ENCODE results near the gene AOC1. TPM values are rescaled to one million over a fixed set of nuclear protein-coding genes. Genes with fewer than 3 reads are reported as not detected.

Gene AOC1
- polyA plus RNA-seq, 2 of the 4 experiments (the other 2 are of a cell fraction): not detected

DNA sequence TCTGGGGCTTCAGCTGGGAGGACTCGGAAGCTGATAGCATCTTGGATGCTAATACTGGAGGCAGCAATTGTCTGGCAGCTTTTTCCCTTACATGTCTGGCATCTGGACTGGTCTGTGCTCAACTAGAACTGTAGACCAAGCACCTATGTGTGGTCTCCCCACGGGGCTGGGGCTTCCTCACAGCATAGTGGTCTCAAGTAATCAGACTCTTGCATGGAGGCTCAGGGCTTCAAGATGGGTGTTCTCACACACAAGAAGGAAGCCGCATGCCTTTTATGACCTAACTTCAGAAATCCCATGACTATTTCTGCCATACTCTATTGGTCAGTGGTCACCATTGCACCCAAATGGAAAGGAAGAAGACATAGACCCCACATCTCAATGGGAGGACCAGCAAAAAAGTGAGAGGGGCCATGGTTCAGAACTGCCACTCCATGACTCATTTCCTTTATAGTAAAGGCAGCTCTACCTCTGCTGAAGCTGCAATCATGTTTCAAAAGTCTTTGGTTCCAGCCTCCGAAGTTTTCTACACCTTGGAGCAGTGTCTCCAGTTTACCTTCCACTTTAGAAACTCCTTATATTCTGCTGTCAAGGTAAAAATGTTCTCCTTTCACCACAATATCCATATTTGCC, 14.7 kb downstream of the AOC1 start:
- ChIA-PET POLR2A (no interaction called here), CTCF (interaction anchor here (0.7 to 1.2 kb wide), 3 partner anchors 8 to 14 kb away, joined by 3 to 4 read pairs (median 3); no protein-coding TSS in a partner anchor)
- WGBS (ENCODE audit: missing lambda C conversion rate): 35% methylated on average over 4 of the region's 4 CpGs
- H3K4me2 ChIP-seq: no peak overlapping the region
- no peak for TF ChIP-seq JUN (IDR thresholded peaks at IDR 0.05)
- TF ChIP-seq FOSL2 (IDR thresholded peaks at IDR 0.05): no peak
- no peak for TF ChIP-seq FOSL2 (CRISPR knock-in tag; IDR thresholded peaks at IDR 0.05)
- TF ChIP-seq, protein P1, sequence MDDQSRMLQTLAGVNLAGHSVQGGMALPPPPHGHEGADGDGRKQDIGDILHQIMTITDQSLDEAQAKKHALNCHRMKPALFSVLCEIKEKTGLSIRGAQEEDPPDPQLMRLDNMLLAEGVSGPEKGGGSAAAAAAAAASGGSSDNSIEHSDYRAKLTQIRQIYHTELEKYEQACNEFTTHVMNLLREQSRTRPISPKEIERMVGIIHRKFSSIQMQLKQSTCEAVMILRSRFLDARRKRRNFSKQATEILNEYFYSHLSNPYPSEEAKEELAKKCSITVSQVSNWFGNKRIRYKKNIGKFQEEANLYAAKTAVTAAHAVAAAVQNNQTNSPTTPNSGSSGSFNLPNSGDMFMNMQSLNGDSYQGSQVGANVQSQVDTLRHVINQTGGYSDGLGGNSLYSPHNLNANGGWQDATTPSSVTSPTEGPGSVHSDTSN (IDR thresholded peaks at IDR 0.05): no peak
- TF ChIP-seq PHF8 (IDR thresholded peaks at IDR 0.05; ENCODE audit: borderline replicate concordance, low read depth): no peak
- no peak for TF ChIP-seq JUNB (IDR thresholded peaks at IDR 0.05)
- no peak for TF ChIP-seq KDM5A (IDR thresholded peaks at IDR 0.05)
- TF ChIP-seq, protein P2, sequence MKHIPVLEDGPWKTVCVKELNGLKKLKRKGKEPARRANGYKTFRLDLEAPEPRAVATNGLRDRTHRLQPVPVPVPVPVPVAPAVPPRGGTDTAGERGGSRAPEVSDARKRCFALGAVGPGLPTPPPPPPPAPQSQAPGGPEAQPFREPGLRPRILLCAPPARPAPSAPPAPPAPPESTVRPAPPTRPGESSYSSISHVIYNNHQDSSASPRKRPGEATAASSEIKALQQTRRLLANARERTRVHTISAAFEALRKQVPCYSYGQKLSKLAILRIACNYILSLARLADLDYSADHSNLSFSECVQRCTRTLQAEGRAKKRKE (CRISPR knock-in tag; IDR thresholded peaks at IDR 0.05; ENCODE audit: low read depth): no peak
- TF ChIP-seq FOXS1 (CRISPR knock-in tag; IDR thresholded peaks at IDR 0.05): no peak
- TF ChIP-seq HOXA7 (CRISPR knock-in tag; IDR thresholded peaks at IDR 0.05): no peak
- no peak for TF ChIP-seq ZC3H11A (IDR thresholded peaks at IDR 0.05)
- TF ChIP-seq POLR2A (IDR thresholded peaks at IDR 0.05; ENCODE audit: low read length): no peak
- TF ChIP-seq KDM1A (IDR thresholded peaks at IDR 0.05; ENCODE audit: low read depth): no peak
- TF ChIP-seq MAFK (IDR thresholded peaks at IDR 0.05; ENCODE audit: partially characterized antibody): no peak
- TF ChIP-seq EHF (CRISPR knock-in tag; IDR thresholded peaks at IDR 0.05): no peak
- no peak for TF ChIP-seq RCOR1 (IDR thresholded peaks at IDR 0.05; ENCODE audit: low read depth, low read length)
- TF ChIP-seq RARB (CRISPR knock-in tag; IDR thresholded peaks at IDR 0.05): no peak
- no peak for TF ChIP-seq ZSCAN20 (CRISPR knock-in tag; IDR thresholded peaks at IDR 0.05)
- TF ChIP-seq EHMT2 (IDR thresholded peaks at IDR 0.05; ENCODE audit: low read depth): no peak
- TF ChIP-seq CBX8 (IDR thresholded peaks at IDR 0.05): no peak
- no peak overlapping the region for H3K27ac ChIP-seq
- DNase-seq (ENCODE audit: low read depth in 1 of 2, low spot score in 1 of 2) (no peak), FAIRE-seq (no peak), ATAC-seq (no peak)
- H3K4me1 ChIP-seq: no peaks in the 10 kb centered on the region
- H3K4me3 ChIP-seq: no peak overlapping the region
- H3K9me3 ChIP-seq: peaks cover 6% of the 10 kb centered on the region; the same call in 1 of the 3 replicates

DNA sequence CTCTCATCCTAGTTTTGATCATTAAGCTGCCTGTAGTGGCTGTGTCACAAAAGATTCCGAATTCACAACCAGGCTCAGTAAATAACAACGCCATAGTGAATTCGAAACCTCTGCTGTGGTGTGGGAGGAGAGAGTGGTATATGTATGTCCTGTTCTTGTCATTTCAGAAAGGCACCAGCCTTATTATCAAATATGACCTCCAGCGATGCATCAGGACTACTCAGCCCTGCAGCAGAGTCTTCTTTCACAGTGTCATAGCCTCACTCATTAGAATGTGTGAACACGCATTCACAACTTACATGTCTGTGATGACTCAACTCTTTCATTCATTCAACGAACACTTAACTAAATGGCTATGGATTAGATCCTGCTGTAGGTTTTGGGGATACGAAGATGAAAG, 15.3 kb downstream of the AOC1 start:
- Histone ChIP-seq H3K4me1 (no peaks in the 10 kb centered on the region), H3K9me3 (peaks cover 6% of the 10 kb centered on the region; the same call in 1 of the 3 replicates), H3K4me3 (no peak overlapping the region), H3K4me2 (no peak overlapping the region), H3K27ac (no peak overlapping the region)
- DNase-seq (ENCODE audit: low read depth in 1 of 2, low spot score in 1 of 2) (no peak), ATAC-seq (no peak), FAIRE-seq (no peak)
- ChIA-PET POLR2A (no interaction called here), CTCF (interaction anchor here (0.7 to 3.0 kb wide), 4 partner anchors 9 to 31 kb away, joined by 3 to 8 read pairs (median 3); no protein-coding TSS in a partner anchor)
- WGBS (ENCODE audit: missing lambda C conversion rate): 23% methylated on average over 7 of the region's 7 CpGs
- TF ChIP-seq RFX5 (IDR thresholded peaks at IDR 0.05) (no peak), JUN (IDR thresholded peaks at IDR 0.05) (no peak), RNF2 (IDR thresholded peaks at IDR 0.05; ENCODE audit: borderline replicate concordance, low read depth) (no peak), ZC3H11A (IDR thresholded peaks at IDR 0.05) (no peak), CBX8 (IDR thresholded peaks at IDR 0.05) (no peak), CBX2 (IDR thresholded peaks at IDR 0.05; ENCODE audit: borderline replicate concordance, low read depth) (no peak), NR3C1 (IDR thresholded peaks at IDR 0.05) (no peak), FOXS1 (CRISPR knock-in tag; IDR thresholded peaks at IDR 0.05) (no peak)
- TF ChIP-seq, protein P3, sequence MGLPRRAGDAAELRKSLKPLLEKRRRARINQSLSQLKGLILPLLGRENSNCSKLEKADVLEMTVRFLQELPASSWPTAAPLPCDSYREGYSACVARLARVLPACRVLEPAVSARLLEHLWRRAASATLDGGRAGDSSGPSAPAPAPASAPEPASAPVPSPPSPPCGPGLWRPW (IDR thresholded peaks at IDR 0.05): no peak

Measured in A549 (cell line).